IMR-90 (cell line): ENCODE data around the gene SMCHD1. TPM values are rescaled to one million over a fixed set of nuclear protein-coding genes. Genes with fewer than 3 reads are reported as not detected.

ENCODE experiments used
- ATAC-seq: fragments of 200-7000 bp; cut with Tn5 transposase; 2 replicates; pipeline ENCODE4 v1.9.1; 2020; ENCODE audit warnings: low read depth, mild to moderate bottlenecking, moderate library complexity
- BruUV-seq: library from RNA; stranded (reverse); fragments of 400-500 nt; replicated peaks from 2 replicates; lab custom pipeline; 2021; lab: Mats Ljungman, UMichigan
- CTCF ChIA-PET: fragments of 300-600 bp; formaldehyde crosslinking; extraction: SDS; loops from one replicate; lab custom pipeline; 2021; ENCODE audit warnings: antibody characterized with exemption; lab: Yijun Ruan, JAX
- POLR2A ChIA-PET: fragments of 300-600 bp; sonication (Branson Sonifier 250); formaldehyde crosslinking; loops from one replicate; lab custom pipeline; 2022; ENCODE audit warnings: antibody characterized with exemption; ENCODE audit not compliant: unreplicated experiment; lab: Charles Lee
- DNase-seq: peaks from one replicate; pipeline ENCODE4 v3.0.0; 2013
- H2AFZ ChIP-seq: replicated peaks from 2 replicates; pipeline ENCODE3; 2013; ENCODE audit warnings: low read length, mild to moderate bottlenecking; ENCODE audit not compliant: poor library complexity
- H2AK5ac ChIP-seq: 2 replicates; pipeline ENCODE4 v1.6.1; 2013; ENCODE audit warnings: low read depth, low read length, inconsistent platforms
- H2AK9ac ChIP-seq: replicated peaks from 2 replicates; pipeline ENCODE3; 2013; ENCODE audit warnings: mild to moderate bottlenecking, low read depth, low read length, moderate library complexity; ENCODE audit not compliant: poor library complexity
- H2BK120ac ChIP-seq: 2 replicates; pipeline ENCODE4 v1.6.1; 2013; ENCODE audit warnings: low read depth, low read length, inconsistent platforms
- H2BK15ac ChIP-seq: 3 replicates; pipeline ENCODE4 v1.6.1; 2013; ENCODE audit warnings: low read depth, low read length, inconsistent platforms
- H2BK20ac ChIP-seq: 2 replicates; pipeline ENCODE4 v1.6.1; 2013; ENCODE audit warnings: low read depth, mild to moderate bottlenecking, inconsistent platforms, low read length, moderate library complexity
- H2BK5ac ChIP-seq: 2 replicates; pipeline ENCODE4 v1.6.1; 2013; ENCODE audit warnings: mild to moderate bottlenecking, low read depth, low read length, inconsistent platforms; ENCODE audit not compliant: poor library complexity, severe bottlenecking
- H3K14ac ChIP-seq: replicated peaks from 2 replicates; pipeline ENCODE4 v1.6.1; 2013; ENCODE audit warnings: low read depth, low read length, inconsistent platforms
- H3K18ac ChIP-seq: 2 replicates; pipeline ENCODE4 v1.6.1; 2013; ENCODE audit warnings: low read depth, low read length, control low read depth
- H3K23ac ChIP-seq: 2 replicates; pipeline ENCODE4 v1.6.1; 2013; ENCODE audit warnings: low read depth, low read length, inconsistent platforms
- H3K27ac ChIP-seq: 2 replicates; pipeline ENCODE4 v1.5.1; 2013; ENCODE audit warnings: mild to moderate bottlenecking, control low read depth, low read length; ENCODE audit not compliant: insufficient read depth
- H3K27me3 ChIP-seq: 2 replicates; pipeline ENCODE4 v1.6.1; 2013; ENCODE audit warnings: low read length; ENCODE audit not compliant: control insufficient read depth, insufficient read depth
- H3K36me3 ChIP-seq: 2 replicates; pipeline ENCODE4 v1.6.1; 2013; ENCODE audit warnings: low read length, mixed read lengths; ENCODE audit not compliant: control insufficient read depth, insufficient read depth
- H3K4ac ChIP-seq: 2 replicates; pipeline ENCODE4 v1.6.1; 2013; ENCODE audit warnings: low read depth, low read length, inconsistent platforms
- H3K4me1 ChIP-seq: 2 replicates; pipeline ENCODE4 v1.6.1; 2013; ENCODE audit warnings: low read length, mixed read lengths; ENCODE audit not compliant: control insufficient read depth, insufficient read depth
- H3K4me2 ChIP-seq: 2 replicates; pipeline ENCODE4 v1.6.1; 2013; ENCODE audit warnings: low read depth, mild to moderate bottlenecking, control low read depth, low read length, moderate library complexity
- H3K4me3 ChIP-seq: 2 replicates; pipeline ENCODE4 v1.5.1; 2013; ENCODE audit warnings: low read depth, mild to moderate bottlenecking, control low read depth, low read length, moderate library complexity; ENCODE audit not compliant: insufficient read depth
- H3K56ac ChIP-seq: 2 replicates; pipeline ENCODE4 v1.6.1; 2013; ENCODE audit warnings: low read length, inconsistent platforms; ENCODE audit not compliant: insufficient read depth; ENCODE audit errors: extremely low read depth
- H3K79me1 ChIP-seq, 2 experiments: 2 replicates each; pipeline ENCODE4 v1.6.1; 2013; ENCODE audit warnings: low read length in 2 of 2, inconsistent platforms in 1 of 2, low read depth in 1 of 2
- H3K9ac ChIP-seq: 2 replicates; pipeline ENCODE4 v1.6.1; 2013; ENCODE audit warnings: low read depth, low read length, control low read depth
- H3K9me1 ChIP-seq: 2 replicates; pipeline ENCODE4 v1.6.1; 2013; ENCODE audit warnings: low read length, inconsistent platforms; ENCODE audit not compliant: insufficient read depth
- H3K9me3 ChIP-seq: 2 replicates; pipeline ENCODE4 v1.6.1; 2013; ENCODE audit warnings: low read length; ENCODE audit not compliant: control insufficient read depth, insufficient read depth
- H4K20me1 ChIP-seq: 2 replicates; pipeline ENCODE4 v1.6.1; 2013; ENCODE audit warnings: low read length, inconsistent platforms; ENCODE audit not compliant: insufficient read depth
- H4K5ac ChIP-seq: 2 replicates; pipeline ENCODE4 v1.6.1; 2013; ENCODE audit warnings: mild to moderate bottlenecking, low read depth, low read length, control low read depth
- H4K8ac ChIP-seq, 2 experiments: 2 replicates each; pipeline ENCODE4 v1.6.1; 2013; ENCODE audit warnings: low read depth in 2 of 2, low read length in 2 of 2, control low read depth in 1 of 2, inconsistent platforms in 1 of 2
- H4K91ac ChIP-seq: 2 replicates; pipeline ENCODE4 v1.6.1; 2013; ENCODE audit warnings: low read depth, low read length, inconsistent platforms; ENCODE audit not compliant: insufficient read depth
- BHLHE40 ChIP-seq: fragments of 150-350 bp; IDR thresholded peaks from 2 replicates; pipeline ENCODE4 v1.6.1; 2016; ENCODE audit warnings: mild to moderate bottlenecking, low read depth, low read length
- CEBPB ChIP-seq: IDR thresholded peaks from 2 replicates; pipeline ENCODE4 v1.6.1; 2012; ENCODE audit warnings: low read depth, low read length, improper control_type of control experiment
- CHD1 ChIP-seq: IDR thresholded peaks from 2 replicates; pipeline ENCODE4 v1.6.1; 2012; ENCODE audit warnings: low read depth, low read length, improper control_type of control experiment
- FOS ChIP-seq: fragments of 150-350 bp; IDR thresholded peaks from 2 replicates; pipeline ENCODE4 v1.6.1; 2016; ENCODE audit warnings: low read depth, low read length
- MXI1 ChIP-seq: IDR thresholded peaks from 2 replicates; pipeline ENCODE4 v1.6.1; 2012; ENCODE audit warnings: low read depth, mild to moderate bottlenecking, low read length, moderate library complexity, borderline replicate concordance
- NFE2L2 ChIP-seq: fragments of 150-350 bp; IDR thresholded peaks from 2 replicates; pipeline ENCODE4 v1.6.1; 2016; ENCODE audit warnings: low read depth, mild to moderate bottlenecking, low read length
- RAD21 ChIP-seq: IDR thresholded peaks from 2 replicates; pipeline ENCODE4 v1.6.1; 2012; ENCODE audit warnings: low read length, improper control_type of control experiment
- RFX5 ChIP-seq: IDR thresholded peaks from 2 replicates; pipeline ENCODE4 v1.8.0; 2012; ENCODE audit warnings: low read depth, mild to moderate bottlenecking, low read length, moderate library complexity
- SMC3 ChIP-seq: fragments of 150-350 bp; IDR thresholded peaks from 2 replicates; pipeline ENCODE4 v1.6.1; 2016; ENCODE audit warnings: low read depth, mild to moderate bottlenecking, antibody characterized with exemption, low read length, moderate library complexity
- WGBS, 2 experiments: methylation state at CpG; one replicate each; pipeline versions ENCODE4 v1.1.5 to v1.1.7; 2013; ENCODE audit warnings: missing lambda C conversion rate in 2 of 2; ENCODE audit not compliant: insufficient read length in 1 of 2; ENCODE audit errors: extremely low coverage in 2 of 2; 5-methylcytosine and 5-hydroxymethylcytosine counted together
- dilution Hi-C: fragments of 300-500 bp; cut with HindIII; formaldehyde crosslinking; loops from one replicate; pipeline ENCODE4 v1.14.3; 2018; ENCODE audit warnings: low sequenced_read_pairs; ENCODE audit not compliant: unreplicated experiment
- in situ Hi-C: fragments of 300-500 bp; cut with MboI; formaldehyde crosslinking; loops from 3 replicates; pipeline ENCODE4 v1.14.3; 2019; ENCODE audit warnings: low sequenced_read_pairs, inconsistent platforms, mixed read lengths
- intact Hi-C: fragments of 100-400 bp; cut with micrococcal nuclease; formaldehyde crosslinking; loops from 2 replicates; pipeline ENCODE4 v1.10.0; 2022
- polyA plus RNA-seq, 3 experiments: library from polyadenylated mRNA; depleted of rRNA; stranded (reverse); fragments of >200 nt; gene quantifications; 2 replicates each; pipeline ENCODE4 v1.2.3, GENCODE V29; 2012; ENCODE audit warnings: low replicate concordance in 1 of 3
- total RNA-seq: library from RNA; depleted of rRNA; stranded (reverse); fragments of >200 nt; gene quantifications from 2 replicates; pipeline ENCODE4 v1.2.3, GENCODE V29; 2012
- TF ChIP-seq, protein P1 (sequence below): fragments of 150-350 bp; IDR thresholded peaks from 2 replicates; pipeline ENCODE4 v1.6.1; 2017; ENCODE audit warnings: mild to moderate bottlenecking, antibody characterized with exemption, low read length, low read depth

The SMCHD1 gene
- total and polyA plus RNA-seq, 2 of the 4 experiments (the other 2 are of a cell fraction), result 14.8 to 47.3 TPM

DNA sequence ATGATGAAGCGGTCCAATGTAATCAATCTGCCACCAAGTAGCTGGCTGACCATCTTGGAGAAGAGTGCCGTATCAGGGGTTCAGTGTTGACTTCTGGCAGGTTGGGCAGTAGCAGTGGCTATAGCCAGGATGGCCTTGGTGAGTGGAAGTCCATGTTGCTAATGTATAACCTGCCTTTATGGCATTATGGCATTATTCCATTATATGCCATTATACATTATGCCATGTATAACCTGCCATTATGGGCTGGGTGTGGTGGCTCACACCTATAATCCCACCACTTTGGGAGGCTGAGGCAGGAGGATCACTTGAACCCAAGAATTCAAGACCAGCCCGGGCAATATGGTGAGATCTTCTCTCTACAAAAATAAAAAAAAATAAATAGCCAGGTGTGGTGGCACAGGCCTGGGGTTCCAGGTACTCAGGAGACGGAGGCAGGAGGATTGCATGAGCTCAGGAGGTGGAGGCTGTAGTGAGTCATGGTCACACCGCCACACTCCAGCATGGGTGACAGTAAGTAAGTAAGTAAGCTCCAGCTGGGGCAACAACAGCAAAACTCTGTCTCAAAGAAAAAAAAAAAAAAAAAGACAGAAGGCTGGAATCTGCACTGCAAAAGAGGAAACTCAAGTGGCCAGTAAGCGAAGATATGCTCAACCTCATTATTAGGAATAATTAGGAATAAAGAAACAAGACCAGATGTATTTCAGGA is 166.8 kb downstream of the SMCHD1 start:
- Histone ChIP-seq H2BK5ac (no peak overlapping the region), H4K91ac (no peak overlapping the region), H2BK120ac (no peak overlapping the region), H3K23ac (no peak overlapping the region), H3K79me1 (no peaks in the 10 kb centered on the region), H2AFZ (no peak overlapping the region), H3K4me3 (no peak overlapping the region), H3K27me3 (peaks cover 11% of the 10 kb centered on the region), H3K14ac (no peak overlapping the region), H3K9me3 (no peaks in the 10 kb centered on the region), H4K20me1 (no peaks in the 10 kb centered on the region), H3K4me2 (no peak overlapping the region), H2BK15ac (no peak overlapping the region), H3K36me3 (no peaks in the 10 kb centered on the region), H2AK9ac (peak overlapping the region; percentile 19), H3K56ac (no peak overlapping the region), H4K5ac (no peak overlapping the region), H3K27ac (no peak overlapping the region), H3K4ac (no peak overlapping the region), H4K8ac (no peak overlapping the region), H3K9me1 (no peaks in the 10 kb centered on the region), H3K9ac (no peak overlapping the region), H3K18ac (no peak overlapping the region), H3K4me1 (peaks cover 2% of the 10 kb centered on the region; the same call in 1 of the 2 replicates), H2AK5ac (no peak overlapping the region), H2BK20ac (no peak overlapping the region)
- dilution Hi-C loops, result no loop called here
- WGBS, 2 experiments, result 88% methylated on average over 1 of the region's 6 CpGs; no CpG with 5 or more reads in 1 of the 2 experiments
- TF ChIP-seq BHLHE40 (no peak), CEBPB (no peak), FOS (no peak), MXI1 (no peak), RAD21 (no peak), RFX5 (no peak), CHD1 (no peak), NFE2L2 (no peak), SMC3 (no peak)
- TF ChIP-seq, protein P1, sequence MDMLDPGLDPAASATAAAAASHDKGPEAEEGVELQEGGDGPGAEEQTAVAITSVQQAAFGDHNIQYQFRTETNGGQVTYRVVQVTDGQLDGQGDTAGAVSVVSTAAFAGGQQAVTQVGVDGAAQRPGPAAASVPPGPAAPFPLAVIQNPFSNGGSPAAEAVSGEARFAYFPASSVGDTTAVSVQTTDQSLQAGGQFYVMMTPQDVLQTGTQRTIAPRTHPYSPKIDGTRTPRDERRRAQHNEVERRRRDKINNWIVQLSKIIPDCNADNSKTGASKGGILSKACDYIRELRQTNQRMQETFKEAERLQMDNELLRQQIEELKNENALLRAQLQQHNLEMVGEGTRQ, result no peak
- in situ Hi-C loops, result no loop called here
- no peak for DNase-seq
- POLR2A ChIA-PET, result no interaction called here
- CTCF ChIA-PET, result no interaction called here
- no peak for ATAC-seq
- intact Hi-C loops, result no loop called here
- BruUV-seq, result no TSS peak
